Prostate gland (tissue), 2 donors: Measurements from ENCODE around the gene PCDHGC5. TPM values are rescaled to one million over a fixed set of nuclear protein-coding genes. Genes with fewer than 3 reads are reported as not detected.

Experiments used
- DNase-seq: peaks from one replicate; pipeline ENCODE4 v3.0.0-alpha.2; 2019; ENCODE audit warnings: low spot score
- H3K27ac ChIP-seq, 2 donors: fragments of 200-600 bp; sonication (generic); 2 replicates each; pipeline ENCODE4 v1.5.1; 2017 to 2019
- H3K27me3 ChIP-seq: fragments of 200-600 bp; sonication (generic); replicated peaks from 2 replicates; pipeline ENCODE4 v1.5.1; 2019; ENCODE audit not compliant: insufficient read depth
- H3K36me3 ChIP-seq, 2 donors: fragments of 200-600 bp; sonication (generic); 1 replicate in 1 of 2; 2 replicates in 1 of 2; pipeline versions ENCODE4 v1.5.1 to v1.8.1; 2017 to 2019
- H3K4me1 ChIP-seq: fragments of 200-600 bp; sonication (generic); replicated peaks from 2 replicates; pipeline ENCODE4 v1.5.1; 2019
- H3K4me3 ChIP-seq, 2 donors: fragments of 200-600 bp; sonication (generic); 2 replicates each; pipeline ENCODE4 v1.5.1; 2017 to 2019
- H3K9me3 ChIP-seq: fragments of 200-600 bp; sonication (generic); 2 replicates; pipeline ENCODE4 v1.5.1; 2017
- POLR2A ChIP-seq: fragments of 450-650 bp; IDR thresholded peaks from one replicate; pipeline ENCODE4 v1.6.1; 2016; ENCODE audit warnings: antibody characterized with exemption, mild to moderate bottlenecking
- POLR2AphosphoS5 ChIP-seq: sonication (generic); formaldehyde crosslinking; IDR thresholded peaks from one replicate; pipeline ENCODE4 v1.6.1; 2017; ENCODE audit warnings: antibody characterized with exemption
- WGBS: methylation state at CpG from one replicate; pipeline ENCODE4 v1.1.5; 2018; 5-methylcytosine and 5-hydroxymethylcytosine counted together
- intact Hi-C: fragments of 100-400 bp; cut with DNase I; formaldehyde crosslinking; loops from one replicate; pipeline ENCODE4 v1.14.2; 2022
- total RNA-seq, 2 donors: library from RNA; depleted of rRNA; stranded (reverse); fragments of >200 nt; gene quantifications; one replicate each; pipeline ENCODE4 v1.1.0, GENCODE V29; 2016
- TF ChIP-seq, protein P1 (sequence below), 4 experiments: fragments of 200-600 bp in 2 of 4; fragments of 450-650 bp in 2 of 4; sonication (generic) in 2 of 4; IDR thresholded peaks; 1 replicate in 3 of 4; 2 replicates in 1 of 4; pipeline ENCODE4 v1.5.1; 2016 to 2019; ENCODE audit warnings: antibody characterized with exemption in 4 of 4, mild to moderate bottlenecking in 2 of 4, moderate library complexity in 2 of 4

Gene PCDHGC5
- 1 to 10 TPM in 1 of 2 donors, under 1 TPM in 1; 0.96 to 2.7 TPM for total RNA-seq

DNA sequence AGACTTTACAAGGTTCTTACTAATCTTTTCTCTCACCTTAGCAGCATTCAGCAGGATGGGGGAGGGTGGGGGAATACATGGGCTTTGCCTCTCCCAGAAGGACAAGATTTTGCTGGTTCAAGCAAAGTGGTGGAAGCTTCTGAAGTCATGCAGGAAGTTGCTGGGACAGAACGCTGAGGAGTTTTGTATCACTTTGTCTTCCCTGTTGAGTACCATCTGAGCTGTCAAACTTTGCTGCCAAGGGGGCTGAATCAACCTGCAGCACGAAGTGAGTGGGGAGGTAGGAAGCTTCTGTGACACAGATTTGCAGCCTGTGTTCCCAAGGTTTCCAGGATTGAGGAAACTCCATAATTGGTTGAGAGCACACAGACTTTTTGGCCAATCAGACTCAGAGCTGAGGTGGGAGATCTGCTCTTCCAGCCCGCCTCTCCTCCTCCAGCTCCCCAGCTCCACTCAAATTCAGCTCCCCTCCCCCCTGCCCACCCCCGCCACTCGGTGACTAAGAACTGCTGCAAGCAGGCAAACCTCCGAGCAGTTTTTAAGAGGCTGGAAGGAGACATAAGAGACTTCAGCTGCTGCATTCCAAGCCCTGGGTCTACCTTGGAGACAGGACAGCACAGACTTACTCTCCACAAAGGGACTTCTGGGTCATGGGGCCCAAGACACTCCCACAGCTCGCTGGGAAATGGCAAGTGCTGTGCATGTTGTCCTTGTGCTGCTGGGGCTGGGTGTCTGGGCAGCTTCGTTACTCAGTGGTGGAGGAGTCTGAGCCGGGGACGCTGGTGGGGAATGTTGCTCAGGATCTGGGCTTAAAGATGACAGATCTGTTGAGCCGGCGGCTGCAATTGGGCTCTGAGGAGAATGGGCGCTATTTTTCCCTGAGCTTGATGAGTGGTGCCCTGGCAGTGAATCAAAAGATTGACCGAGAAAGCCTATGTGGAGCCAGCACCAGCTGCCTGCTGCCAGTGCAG is at the start of gene PCDHGC5:
TSS of gene PCDHGC5 (plus strand) at position 491 of the 971 bp plus-strand sequence. CDS start at position 651, 160 bp downstream.
- TF ChIP-seq POLR2AphosphoS5 (no peak), POLR2A (no peak)
- TF ChIP-seq, protein P1, sequence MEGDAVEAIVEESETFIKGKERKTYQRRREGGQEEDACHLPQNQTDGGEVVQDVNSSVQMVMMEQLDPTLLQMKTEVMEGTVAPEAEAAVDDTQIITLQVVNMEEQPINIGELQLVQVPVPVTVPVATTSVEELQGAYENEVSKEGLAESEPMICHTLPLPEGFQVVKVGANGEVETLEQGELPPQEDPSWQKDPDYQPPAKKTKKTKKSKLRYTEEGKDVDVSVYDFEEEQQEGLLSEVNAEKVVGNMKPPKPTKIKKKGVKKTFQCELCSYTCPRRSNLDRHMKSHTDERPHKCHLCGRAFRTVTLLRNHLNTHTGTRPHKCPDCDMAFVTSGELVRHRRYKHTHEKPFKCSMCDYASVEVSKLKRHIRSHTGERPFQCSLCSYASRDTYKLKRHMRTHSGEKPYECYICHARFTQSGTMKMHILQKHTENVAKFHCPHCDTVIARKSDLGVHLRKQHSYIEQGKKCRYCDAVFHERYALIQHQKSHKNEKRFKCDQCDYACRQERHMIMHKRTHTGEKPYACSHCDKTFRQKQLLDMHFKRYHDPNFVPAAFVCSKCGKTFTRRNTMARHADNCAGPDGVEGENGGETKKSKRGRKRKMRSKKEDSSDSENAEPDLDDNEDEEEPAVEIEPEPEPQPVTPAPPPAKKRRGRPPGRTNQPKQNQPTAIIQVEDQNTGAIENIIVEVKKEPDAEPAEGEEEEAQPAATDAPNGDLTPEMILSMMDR (IDR thresholded peaks at IDR 0.05): no peak
- Histone ChIP-seq H3K27me3 (no peaks in the 10 kb centered on the region), H3K9me3 (no peaks in the 10 kb centered on the region), H3K4me1 (no peaks in the 10 kb centered on the region), H3K4me3 (no peak within 1 kb of the TSS), H3K27ac (no peak within 1 kb of the TSS), H3K36me3 (no peaks in the 10 kb centered on the region)
- no peak for DNase-seq
- WGBS: 50% methylated on average over 14 of the region's 14 CpGs
- intact Hi-C loops: no loop called here

DNA sequence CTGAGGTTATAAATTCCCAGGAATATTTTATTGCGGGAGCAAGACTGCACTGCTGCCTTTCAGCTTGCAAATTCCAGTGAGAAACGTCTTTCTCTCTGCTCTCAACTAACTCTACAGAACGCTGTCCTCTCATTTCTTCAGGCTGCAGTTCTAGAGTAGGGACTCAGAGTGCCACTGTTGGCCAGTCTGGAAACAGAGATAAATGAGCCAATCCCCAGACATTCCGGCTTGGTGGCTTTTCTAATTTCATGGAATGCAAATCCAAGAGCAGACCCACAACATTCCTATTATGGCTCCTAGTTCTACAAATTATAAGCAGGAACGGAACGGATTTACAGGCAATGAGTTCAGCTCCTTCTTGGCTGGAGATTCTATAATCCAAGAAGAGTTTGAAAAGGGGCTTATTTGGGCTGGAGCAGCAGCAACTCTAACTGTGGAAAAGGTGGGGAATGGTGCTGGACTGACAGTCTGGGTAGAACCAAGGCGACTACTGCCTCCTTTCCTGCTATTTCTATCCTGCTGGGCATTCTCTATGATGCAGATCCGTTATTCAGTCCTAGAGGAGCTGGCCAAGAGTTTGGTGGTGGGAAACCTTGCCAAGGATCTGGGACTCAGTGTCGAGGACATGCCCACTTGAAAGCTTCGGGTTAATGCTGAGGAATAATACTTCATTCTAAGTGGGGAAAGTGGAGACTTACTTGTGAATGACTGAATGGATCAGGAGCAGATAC is 49.3 kb upstream of the PCDHGC5 start:
- 68% methylated on average over 10 of the region's 10 CpGs for WGBS
- DNase-seq: no peak
- Histone ChIP-seq H3K36me3 (no peaks in the 10 kb centered on the region), H3K4me1 (no peaks in the 10 kb centered on the region), H3K27ac (no peak overlapping the region), H3K27me3 (no peaks in the 10 kb centered on the region), H3K4me3 (no peak overlapping the region), H3K9me3 (no peaks in the 10 kb centered on the region)
- intact Hi-C loops: no loop called here
- TF ChIP-seq POLR2AphosphoS5 (no peak), POLR2A (no peak)
- TF ChIP-seq, protein P1 (IDR thresholded peaks at IDR 0.05): no peak

DNA sequence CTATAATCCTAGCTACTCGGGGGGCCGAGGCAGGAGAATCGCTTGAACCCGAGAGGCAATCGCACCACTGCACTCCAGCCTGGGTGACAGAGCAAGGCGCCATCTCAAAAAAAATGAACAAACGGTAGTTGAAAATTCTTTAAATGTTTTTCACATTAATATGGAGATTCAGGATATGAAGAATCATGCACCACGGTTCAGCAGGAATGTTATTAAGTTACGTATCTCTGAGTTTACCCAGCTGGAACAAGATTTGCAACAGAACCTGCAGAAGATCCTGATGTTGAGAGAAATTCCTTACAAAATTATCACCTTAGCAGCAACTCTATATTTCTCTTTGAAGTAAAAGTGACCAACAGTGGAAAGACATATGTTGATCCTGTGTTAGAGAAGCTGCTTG is 48.5 kb upstream of the PCDHGC5 start:
- 90% methylated on average over 9 of the region's 9 CpGs for WGBS
- Histone ChIP-seq H3K4me3 (no peak overlapping the region), H3K27me3 (no peaks in the 10 kb centered on the region), H3K27ac (no peak overlapping the region), H3K36me3 (no peaks in the 10 kb centered on the region), H3K9me3 (no peaks in the 10 kb centered on the region), H3K4me1 (no peaks in the 10 kb centered on the region)
- intact Hi-C loops: no loop called here
- no peak for DNase-seq
- TF ChIP-seq POLR2A (no peak), POLR2AphosphoS5 (no peak)
- TF ChIP-seq, protein P1 (IDR thresholded peaks at IDR 0.05): no peak

DNA sequence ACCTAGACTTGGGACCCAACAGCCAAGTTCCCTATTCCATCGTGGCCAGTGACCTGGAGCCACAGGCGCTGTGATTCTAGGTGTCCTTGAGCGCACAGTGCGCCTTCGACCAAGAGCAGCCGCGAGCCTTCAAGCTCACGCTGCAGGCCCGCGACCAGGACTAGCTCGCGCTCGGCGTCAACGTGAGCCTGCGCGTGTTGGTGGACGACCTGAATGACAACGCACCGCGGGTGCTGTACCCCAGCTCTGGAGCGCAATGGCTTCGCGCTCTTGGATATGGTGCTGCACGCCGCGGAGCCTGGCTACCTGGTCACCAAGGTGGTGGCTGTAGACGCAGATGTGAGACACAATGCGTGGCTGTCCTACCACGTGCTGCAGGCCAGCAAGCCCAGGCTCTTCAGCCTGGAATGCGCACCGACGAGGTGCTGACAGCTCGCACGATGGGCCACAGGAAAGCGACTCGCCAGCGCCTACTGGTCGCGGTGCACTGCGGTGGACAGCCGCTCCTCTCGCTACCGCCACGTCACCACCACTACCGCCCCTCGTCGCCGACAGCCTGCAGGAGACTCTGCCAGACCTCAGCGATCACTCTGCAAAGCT is 47.2 kb upstream of the PCDHGC5 start:
- DNase-seq: no peak
- Histone ChIP-seq H3K27ac (no peak overlapping the region), H3K4me1 (no peaks in the 10 kb centered on the region), H3K27me3 (no peaks in the 10 kb centered on the region), H3K9me3 (no peaks in the 10 kb centered on the region), H3K36me3 (no peaks in the 10 kb centered on the region), H3K4me3 (no peak overlapping the region)
- intact Hi-C loops: no loop called here
- TF ChIP-seq, protein P1 (IDR thresholded peaks at IDR 0.05): no peak
- TF ChIP-seq POLR2AphosphoS5 (no peak), POLR2A (no peak)
- WGBS: 40% methylated on average over 36 of the region's 50 CpGs
